ENCODE measurements around the gene TRPC4.

TRPC4 gene

GRCh38 chr13:37869756-37870488 lies at the start of gene TRPC4:
Gene TRPC4, minus strand, starts transcription at chr13:37869772. Its CDS starts 86,439 bp downstream, at chr13:37783333.
- DNase-seq (ENCODE audit: low read depth): peak; percentile 87

- no peak for DNase-seq (ENCODE audit: low read depth)
Measured at GRCh38 chr13:37918751-37919150, 49.2 kb upstream of the TRPC4 start.

GRCh38 chr13:37918116-37918714 lies 48.6 kb upstream of the TRPC4 start:
- DNase-seq (ENCODE audit: low read depth): peak; percentile 11

DNA sequence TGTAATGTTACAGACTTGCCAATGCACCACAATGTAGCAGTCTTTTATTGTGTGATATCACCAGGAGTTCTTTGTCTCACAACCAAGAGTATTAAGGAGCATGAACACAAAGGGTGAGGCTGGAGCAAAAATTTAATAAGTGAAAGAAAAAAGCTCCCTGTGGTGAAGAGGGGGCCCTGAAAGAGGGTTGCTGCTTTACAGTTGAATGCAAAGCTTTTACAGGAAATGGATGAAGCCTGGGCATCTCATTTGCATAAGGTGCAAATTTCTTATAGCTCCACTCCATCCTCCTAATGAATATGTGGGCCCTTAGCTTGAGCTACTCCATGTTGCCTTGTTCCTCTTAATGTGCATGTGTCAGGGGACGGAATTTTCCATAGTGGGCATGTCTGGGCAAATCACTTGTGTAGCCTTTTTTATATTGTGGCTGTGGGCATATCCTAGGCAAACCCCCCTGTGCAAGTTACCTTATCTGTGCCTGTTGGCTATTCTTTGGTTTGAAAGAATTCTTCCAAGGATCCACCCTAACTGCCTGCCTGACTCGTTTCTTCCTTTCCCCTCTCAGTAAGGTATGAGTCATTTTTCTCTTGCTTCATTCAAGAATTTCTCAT lies 45.3 kb upstream of the TRPC4 start:
- peak; percentile 17 for DNase-seq (ENCODE audit: low read depth)

DNA sequence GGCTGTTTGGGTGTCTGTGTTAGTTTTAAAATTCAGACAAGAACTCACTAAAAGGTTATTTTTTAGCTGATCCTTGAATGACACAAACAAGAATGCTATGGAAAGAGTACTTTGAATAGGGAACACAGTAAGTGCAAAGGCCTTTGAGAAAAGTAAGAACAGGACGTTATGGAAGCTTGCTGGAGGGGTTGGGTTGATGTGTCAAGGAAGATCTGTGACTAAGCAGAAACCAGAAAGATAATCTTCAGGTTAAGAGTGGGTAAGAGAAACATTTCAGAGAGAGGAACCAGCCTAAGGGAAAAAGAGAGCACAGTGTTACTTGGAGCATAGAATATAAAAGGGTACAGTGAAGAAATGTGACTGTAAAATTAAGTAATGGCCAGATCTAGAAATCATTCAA lies 41.2 kb upstream of the TRPC4 start:
- DNase-seq (ENCODE audit: low read depth): no peak

- DNase-seq (ENCODE audit: low read depth): no peak
Measured at GRCh38 chr13:37906880-37907279, 37.3 kb upstream of the TRPC4 start.

DNA sequence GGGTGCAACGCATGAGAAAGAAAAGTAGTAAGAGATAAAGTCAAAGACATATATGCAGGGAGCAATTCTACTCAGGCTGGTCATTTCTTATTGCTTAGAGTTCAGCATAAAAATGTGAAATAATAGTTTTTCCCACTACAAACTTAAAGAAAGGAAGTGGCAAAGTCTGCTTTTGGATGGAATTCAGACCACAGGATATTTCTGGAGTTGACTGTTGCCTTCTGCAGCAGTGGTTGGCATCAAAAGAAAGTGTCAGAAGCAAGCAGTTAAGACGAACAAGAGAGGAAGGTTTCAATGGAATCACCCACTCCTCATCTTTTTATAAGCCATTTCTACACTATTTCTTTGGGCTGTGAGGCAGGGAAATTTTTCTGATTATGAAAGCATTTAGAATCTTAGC lies 36.2 kb upstream of the TRPC4 start:
- peak; percentile 52 for DNase-seq (ENCODE audit: low read depth)

DNA sequence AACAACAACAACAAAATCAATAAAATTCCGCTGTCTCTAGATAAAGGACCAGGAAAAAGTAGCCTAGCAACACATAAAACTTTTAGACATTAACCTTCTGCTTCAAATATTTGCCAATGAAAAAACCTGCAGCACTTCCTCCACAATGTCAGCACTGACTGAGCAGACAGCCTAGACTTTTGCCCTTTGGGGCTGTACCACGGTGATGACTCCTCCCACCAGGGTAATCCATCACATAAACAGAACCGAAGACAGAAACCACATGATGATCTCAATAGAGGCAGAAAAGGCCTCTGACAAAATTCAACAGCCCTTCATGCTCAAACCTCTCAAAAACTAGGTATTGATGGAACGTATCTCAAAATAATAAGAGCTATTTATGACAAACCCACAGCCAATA lies 30.2 kb upstream of the TRPC4 start:
- no peak for DNase-seq (ENCODE audit: low read depth)

DNA sequence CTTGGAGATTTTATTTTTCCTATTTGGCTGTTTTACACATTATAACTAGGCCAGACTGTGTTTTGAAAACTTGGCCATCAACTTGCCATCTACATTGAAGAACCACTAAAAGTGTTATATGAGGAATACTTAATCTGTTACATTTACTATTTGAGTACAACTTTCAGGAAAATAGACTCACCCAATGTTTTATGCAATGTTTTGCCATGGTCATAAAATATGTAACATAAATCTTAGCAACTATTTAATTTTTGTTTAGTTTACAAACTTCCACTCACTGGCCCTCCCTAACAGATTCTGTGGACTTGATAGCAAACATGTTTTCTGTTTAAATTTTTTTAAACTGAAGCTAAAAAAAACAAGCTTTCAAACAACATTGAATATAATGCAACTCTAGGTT lies 23.7 kb upstream of the TRPC4 start:
- no peak for DNase-seq (ENCODE audit: low read depth)

DNA sequence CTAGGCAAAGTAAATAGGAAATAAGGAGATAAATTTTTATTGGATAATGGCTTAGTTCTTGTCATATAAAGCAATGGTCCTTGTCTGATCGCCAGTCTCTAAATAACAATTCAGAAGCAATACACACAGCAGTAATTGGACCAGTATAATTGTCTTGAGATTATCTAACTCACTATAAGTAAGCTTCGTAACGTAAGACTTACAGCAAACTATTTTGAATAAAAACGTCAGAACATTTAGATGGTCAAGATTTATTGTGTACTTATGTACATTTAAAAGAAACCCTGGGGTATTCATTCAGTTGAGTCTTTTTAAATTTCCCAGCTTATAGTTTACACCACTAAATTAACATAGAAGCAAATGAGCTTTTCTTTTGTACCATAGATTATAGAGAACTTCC lies 20.2 kb upstream of the TRPC4 start:
- no peak for DNase-seq (ENCODE audit: low read depth)

DNA sequence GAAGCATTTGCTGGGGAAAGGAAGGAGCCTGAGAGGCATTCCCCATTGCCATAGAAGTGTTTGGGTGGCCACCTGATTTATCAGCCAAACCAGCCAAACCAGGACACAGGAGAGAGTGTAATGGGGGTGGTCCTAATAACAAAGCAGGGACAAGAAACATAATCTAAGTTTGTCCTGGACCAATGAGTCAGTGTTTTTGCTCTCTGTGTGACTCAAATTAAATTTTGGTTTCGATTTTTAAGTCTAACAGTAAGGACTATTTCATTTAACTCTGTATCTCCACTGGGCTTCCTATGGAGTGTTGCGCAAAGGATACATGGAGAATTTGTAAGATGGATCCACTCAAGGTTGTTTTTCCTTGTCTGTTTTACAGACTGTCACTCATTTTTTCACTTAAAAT lies 19.5 kb upstream of the TRPC4 start:
- DNase-seq (ENCODE audit: low read depth): peak; percentile 41

DNA sequence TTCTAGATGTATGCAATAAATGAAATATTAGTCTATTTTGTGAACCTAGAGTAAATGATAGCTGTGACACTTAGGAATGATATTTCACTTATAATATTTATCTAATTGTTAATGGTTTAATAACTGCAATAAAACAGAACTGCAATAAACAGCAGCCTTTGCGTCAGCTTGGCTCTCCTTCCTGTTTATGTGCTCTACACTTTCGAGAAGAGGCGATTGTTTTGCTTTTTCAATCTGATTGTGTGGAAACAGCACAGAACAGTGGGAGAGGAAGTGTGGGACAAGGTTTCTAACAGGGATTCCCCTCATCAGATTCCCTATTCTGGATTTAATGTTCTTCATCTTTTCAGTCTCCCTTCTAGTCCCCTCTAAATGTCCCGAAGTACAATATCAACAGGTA lies 17.3 kb upstream of the TRPC4 start:
- no peak for DNase-seq (ENCODE audit: low read depth)

DNA sequence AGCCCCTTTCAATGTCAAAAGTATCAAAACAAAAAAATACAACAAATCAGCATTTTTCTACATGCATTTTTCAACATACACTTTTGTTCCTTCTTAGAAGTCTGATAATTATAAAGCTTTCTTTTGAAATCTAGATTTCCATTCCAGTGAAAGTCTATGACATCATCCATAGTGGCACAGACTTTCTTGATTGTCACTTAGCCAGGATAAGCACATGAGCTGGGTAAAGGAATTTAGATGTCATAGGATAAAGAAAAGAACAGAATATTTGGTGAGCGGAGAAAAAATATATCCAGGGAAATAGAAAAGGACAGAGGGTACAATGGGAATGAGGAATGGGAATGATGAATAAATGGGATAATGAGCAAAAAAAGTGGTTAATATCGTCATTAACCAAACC lies 15.1 kb upstream of the TRPC4 start:
- DNase-seq (ENCODE audit: low read depth): peak; percentile 37

DNA sequence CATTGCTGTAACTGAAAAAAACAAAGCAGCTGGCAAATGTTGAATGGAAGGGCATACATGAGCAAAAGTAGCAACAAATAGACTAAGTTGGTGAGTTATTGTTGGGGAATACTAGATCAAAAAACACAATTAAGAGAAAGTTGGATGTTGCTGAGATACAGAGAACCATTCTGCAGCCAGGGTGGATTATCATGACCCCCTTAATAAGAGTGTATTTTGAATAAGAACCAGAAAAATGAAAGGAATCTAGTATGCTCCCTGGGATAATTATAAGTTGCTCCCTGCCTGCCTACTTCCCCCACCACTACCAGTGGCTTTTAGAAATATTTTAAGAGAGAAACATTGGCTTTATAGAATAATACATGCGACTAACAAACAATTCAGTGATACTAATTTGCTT lies 14.5 kb upstream of the TRPC4 start:
- peak; percentile 52 for DNase-seq (ENCODE audit: low read depth)

DNA sequence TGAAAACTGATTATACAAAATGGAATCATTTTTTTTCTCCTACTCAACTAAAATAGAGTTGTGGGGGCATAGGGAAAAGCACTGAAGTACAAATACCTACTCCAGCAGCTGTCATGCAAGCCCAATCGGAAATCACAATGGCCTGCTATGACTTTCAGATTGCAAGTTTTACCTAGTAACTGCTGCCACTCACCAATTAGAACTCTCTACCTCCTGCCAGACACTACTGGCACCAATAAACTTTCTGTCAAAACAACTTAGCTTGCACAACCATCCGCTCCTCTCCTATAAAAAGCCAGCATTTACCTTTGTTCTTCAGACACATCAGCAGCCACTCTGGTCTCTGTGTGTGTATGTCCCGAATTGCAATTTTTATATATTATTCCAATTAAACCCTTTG lies 9.3 kb upstream of the TRPC4 start:
- no peak for DNase-seq (ENCODE audit: low read depth)

GRCh38 chr13:37878496-37878895 lies 8.9 kb upstream of the TRPC4 start:
- peak; percentile 88 for DNase-seq (ENCODE audit: low read depth)

- peak; percentile 83 for DNase-seq (ENCODE audit: low read depth)
Measured at GRCh38 chr13:37870895-37871550, 1.5 kb upstream of the TRPC4 start.

DNA sequence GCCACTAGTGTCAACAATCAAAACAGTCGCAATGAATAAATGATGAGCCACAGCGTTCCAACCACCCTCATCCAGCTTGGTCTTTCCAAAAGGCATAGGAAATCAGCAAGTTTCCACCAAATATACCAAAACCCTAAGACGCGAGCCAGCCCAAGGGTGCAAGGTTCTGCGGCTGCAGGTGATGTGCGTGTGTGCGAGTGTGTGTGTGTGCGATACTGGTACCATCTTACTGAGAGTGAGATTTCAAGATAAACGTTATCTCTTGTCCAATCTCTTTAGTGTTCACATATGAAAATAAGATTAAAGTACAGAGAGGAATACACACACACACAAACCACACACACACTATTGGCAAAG lies 895 bp upstream of the TRPC4 start:
- no peak for DNase-seq (ENCODE audit: low read depth)

DNA sequence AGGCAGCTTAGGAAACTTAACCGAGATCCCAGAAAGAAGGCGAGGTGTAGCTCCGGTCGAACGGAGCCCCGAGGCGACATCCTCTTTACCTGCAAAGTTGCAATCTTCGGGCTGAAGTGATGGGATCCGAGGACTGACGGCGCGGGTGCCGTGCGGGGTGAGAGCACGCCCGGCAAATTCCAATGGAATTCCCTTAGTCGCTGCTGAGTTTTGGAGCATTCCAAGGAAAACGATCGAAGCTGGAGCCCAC lies 141 bp downstream of the TRPC4 start:
- DNase-seq (ENCODE audit: low read depth): no peak

DNA sequence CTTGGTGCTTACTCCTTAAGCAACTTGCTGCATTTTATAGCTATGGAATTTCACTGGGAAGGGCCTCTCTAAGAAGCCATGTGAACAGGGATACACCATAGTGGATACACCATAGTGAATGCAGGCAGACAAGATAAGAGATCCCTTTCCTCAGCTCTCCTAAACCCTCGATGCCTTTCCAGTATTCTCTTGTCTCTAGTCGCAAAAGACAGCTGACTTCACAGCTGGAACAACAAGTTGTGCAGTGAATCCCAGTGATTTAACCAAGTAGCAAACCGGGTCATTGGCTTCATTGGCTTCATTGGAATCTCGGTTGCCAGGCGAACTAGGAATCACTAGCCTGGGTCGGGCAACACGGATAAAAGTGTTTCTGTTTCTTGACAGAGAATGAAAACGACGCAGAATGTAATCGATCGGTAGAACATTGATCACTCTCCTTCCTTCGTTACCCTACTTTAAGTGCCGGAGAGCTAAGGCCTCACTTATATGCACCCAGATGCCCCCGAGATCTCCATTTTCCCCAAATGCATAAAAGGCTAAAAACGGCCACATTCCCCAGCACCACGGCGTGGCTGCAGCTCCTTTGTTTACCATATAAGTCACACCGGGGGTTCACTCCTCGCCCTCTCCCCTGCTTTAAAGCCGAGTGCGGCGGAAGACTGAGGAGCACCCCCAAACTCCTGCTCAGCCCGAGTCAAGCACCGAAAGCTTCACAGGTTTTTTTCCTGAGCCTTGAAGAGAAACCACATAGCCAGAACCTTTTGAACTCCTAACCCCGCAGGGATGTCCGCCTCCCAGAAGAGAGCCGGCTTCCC lies 674 bp downstream of the TRPC4 start:
- peak; percentile 78 for DNase-seq (ENCODE audit: low read depth)

GRCh38 chr13:37863708-37864107 lies 5.9 kb downstream of the TRPC4 start:
- DNase-seq (ENCODE audit: low read depth): no peak

GRCh38 chr13:37835392-37835791 lies 34.2 kb downstream of the TRPC4 start:
- no peak for DNase-seq (ENCODE audit: low read depth)

DNA sequence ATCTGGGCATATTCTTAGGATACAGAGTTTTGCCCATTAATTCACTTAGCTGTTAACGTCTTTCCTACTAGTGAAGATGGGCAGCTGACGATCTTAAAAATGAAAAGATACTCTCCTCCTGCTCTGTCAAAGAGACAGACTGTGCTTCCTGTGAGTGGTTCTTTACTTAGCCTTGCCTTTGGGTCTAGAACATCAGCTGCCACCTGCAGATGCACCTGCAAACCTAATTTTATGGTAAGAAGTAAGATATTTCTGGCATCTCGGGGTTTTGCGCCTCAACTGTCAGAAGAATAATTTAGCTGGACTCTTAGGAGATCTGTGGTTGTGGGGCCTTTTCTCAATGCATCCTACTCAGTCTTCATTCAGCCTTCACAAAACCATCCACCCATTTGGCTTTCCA lies 36.2 kb downstream of the TRPC4 start:
- no peak for DNase-seq (ENCODE audit: low read depth)
